HG03159 (cell line): ENCODE data around the gene MAN1B1.

Experiments
- ATAC-seq: cut with Tn5 transposase; IDR thresholded peaks from one replicate; pipeline ENCODE4 v1.9.1; 2021; ENCODE audit warnings: mild to moderate bottlenecking, moderate library complexity; ENCODE audit not compliant: unreplicated experiment

MAN1B1 gene

DNA sequence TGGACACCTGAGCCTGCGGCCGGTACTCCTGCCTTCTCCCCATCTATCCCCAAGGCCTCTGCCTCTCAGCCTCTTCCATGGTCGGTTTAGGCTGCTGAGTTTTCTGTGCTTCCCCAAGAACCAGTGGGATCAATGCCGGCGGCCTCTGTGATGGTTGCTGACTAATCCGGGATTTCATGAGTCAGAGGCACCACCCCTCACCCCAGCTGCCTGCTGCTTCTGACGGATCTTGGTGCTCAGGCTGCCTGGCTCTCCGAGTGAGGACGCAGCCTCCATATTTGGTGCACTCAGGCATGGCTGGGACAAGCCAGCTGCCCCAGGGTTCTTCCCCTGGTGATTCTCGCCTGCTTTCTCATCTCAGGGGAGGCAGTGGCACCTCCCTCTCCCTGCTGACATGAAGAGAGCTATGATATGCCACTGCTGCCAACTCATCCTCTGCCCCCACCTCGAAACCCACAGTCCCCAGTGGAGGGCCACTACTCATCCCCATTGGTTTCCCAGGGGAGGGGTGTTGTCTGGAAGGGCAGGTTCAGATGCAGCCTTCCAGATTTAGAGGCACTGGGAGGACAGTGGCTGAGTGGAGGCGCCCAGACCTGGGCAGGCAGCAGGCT, 3.3 kb upstream of the MAN1B1 start:
- ATAC-seq, result no peak

DNA sequence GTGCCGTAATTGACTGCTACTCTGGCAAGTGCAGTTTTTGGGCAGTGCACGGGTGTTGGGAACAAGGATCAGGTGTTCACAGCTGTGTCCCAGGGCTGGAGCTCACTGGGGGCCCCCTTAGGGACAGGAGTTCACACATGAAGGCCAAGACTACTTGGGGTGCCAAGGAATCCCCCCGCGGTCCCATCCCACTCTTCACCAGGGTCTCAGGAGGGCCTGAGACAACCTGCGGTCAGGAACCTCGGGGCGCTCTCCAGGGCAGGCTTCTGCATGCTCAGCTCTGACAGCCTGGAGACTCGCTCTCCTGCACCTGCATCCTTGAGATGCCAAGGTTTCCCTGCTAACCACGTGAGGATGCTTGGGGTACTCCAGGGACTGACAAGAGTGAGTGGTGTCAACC, 2.3 kb upstream of the MAN1B1 start:
- ATAC-seq, result no peak

DNA sequence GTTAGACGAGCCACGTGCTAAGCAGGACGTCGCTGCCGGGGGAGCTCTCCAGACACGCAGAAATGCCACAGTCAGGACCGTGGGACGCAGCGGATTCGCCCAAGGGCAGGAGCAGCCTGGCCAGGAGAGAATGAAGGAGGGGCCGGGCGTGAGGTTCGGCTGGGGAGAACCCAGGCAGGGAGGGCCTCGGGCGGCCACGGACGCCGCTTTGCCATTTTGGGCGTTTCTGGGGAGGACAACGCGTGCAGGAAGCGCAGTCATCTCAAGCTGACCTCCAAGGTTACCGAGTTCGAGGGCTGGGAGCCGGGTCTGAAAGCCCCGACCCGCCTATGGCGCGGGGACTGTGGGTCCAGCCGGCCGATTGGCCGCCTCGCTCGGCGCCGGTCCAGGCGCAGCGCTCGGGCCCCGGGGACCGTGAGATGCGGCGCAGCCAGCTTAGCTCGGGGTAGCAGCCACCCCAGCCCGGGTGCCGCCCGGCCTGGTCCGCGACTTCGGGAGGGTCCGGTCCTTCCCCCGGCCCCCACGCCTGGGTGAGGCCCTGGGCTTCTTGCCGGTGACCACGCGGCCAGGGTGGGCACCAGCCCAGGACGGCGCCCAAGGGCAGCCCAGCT, 760 bp upstream of the MAN1B1 start:
- no peak for ATAC-seq

DNA sequence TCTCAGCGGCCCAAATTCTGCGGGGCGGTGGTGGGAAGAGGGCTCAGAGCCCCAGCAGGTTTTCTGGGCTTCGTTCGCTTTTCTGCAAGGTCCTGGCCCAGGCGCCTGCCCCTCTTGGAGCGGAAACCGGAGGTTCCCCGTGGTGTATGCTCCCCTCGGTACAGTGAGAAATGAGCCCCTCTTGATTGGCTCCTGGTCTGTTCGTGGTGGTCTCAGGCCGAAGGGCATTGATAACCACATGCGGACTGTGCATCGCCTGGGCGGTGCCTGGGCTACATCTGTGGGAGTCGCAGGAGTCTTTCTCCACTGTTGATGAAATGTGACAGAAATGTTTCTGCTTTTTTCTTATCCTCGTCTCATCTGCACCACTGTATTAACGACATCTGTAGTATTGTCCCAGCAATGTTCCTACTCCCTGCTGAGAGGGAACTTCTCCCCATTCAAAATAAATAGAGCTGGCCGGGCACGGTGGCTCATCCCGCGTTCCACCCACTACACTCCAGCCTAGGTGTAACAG, 682 bp downstream of the MAN1B1 start:
- ATAC-seq, result no peak

DNA sequence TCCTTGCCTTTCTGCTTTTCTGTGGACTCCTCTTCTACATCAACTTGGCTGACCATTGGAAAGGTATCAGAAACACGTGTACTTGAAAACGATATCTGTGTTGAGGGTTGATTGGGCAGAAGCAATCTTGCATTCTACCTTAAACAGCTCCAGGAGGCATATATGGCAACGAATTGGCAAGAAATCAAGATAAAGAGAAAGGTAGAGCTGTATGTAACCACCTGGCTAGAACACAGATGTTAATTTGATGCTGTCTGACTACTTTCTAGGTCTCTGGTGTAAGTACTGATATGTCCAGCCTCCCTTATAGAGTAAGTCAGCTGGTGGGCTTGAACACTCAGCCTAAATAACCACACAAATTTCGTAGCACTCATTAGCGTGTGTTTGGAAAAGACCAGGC, 1.3 kb downstream of the MAN1B1 start:
- ATAC-seq, result no peak

DNA sequence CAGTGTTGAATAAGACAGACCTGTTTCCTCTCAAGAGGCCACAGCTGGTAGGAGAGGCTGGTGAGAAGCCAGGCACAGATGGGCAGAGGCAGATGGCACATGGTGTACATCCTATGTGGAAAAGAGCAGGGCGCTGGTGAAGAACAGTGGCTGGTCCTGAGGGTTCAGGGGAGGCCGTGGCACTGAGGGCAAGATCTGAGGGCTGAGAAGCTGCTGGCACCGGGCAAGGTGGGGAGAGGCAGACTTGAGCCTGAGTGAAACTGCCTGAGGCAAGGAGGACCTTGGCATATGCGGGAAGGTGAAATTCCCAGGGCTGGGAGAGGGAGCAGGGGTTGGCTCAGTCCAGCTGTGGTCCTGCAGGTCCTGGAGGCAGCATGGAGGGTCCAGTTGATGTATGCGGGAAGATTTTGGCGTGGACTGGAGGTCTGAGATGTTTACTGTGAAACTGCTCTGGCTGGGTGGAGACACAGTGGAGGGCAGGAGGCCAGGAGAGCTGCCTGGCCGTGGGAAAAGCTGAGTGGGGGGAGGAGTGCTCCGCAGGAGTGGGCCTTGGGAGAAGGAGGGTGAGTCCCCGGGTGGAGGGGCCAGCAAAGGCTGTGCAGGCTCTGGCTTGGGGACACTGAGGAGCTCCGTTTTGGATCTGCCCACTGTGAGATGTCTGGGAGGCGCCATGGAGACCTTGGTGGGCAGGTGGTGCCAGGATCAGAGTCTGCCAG, 2.6 kb downstream of the MAN1B1 start:
- no peak for ATAC-seq

DNA sequence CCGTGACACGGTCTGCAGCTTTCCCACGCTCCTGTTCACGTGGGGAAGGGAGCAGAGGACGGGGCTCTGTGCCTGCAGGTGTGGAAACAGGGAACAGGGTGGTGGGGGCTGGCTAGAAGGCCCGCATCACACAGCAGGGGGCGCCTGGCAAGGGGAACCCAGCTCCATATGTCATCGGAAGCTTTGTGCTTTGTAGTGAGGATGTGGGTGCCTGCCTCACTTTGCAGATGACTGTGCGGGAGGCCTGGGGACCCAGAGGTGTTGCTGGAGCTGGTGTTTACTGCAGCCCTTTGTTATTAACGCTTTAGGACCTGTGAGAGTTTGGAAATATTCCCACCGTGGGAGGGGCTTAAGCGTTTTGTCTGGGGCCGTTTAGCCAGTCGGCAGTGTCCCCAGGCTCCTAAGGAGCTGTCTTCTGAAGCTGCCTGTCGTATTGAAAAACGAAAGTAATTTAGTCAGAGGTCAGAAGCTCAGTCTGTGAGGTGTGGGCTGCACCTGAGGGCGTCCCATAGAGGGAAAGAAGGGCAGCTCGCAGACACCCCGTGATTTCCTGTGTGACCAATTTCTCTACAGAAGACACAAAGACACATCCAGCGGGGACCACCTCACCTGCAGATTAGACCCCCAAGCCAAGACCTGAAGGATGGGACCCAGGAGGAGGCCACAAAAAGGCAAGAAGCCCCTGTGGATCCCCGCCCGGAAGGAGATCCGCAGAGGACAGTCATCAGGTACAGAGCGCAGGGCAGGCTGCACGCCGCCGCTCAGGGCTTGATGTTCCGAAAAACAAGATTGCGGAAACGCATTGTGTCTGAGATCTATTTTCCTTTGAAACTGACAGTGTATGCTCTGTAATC, 9.1 kb downstream of the MAN1B1 start:
- ATAC-seq, result no peak

DNA sequence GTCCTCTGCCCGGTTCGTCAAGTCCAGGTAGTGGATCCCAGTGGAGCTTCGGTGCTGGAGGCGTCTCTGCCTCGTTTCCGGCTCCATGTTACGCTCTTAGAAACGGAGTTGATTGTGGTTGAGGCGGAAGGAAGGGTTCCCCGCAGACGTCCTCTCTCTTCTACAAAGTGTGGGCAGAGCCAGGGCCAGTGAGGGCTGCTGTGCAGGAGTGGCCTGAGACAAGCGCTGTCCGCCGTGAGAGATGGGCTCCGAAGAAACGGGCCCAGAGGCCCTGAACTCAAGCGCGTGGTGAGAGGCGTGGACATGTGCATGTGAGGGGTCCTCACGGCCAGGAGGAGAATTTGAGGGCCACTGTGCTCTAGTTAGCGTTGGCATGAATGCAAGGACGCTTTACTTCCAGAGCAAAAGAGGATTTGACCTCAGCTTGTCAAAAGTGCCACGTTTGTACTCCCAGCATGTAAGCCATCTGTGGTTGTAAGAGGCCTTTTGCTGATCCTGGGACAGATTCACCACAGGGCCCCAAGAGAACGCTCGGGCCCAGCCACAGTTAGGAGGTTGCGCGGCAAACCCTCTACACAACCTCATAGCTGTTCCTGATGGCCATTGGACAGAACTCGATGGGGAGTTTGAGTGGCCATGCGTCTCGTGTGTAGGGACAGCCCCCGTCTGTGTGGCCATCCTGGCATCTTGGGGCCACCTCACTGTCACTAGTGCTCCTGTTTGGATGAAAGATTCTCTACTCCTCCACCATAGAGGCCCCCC, 10.2 kb downstream of the MAN1B1 start:
- no peak for ATAC-seq

DNA sequence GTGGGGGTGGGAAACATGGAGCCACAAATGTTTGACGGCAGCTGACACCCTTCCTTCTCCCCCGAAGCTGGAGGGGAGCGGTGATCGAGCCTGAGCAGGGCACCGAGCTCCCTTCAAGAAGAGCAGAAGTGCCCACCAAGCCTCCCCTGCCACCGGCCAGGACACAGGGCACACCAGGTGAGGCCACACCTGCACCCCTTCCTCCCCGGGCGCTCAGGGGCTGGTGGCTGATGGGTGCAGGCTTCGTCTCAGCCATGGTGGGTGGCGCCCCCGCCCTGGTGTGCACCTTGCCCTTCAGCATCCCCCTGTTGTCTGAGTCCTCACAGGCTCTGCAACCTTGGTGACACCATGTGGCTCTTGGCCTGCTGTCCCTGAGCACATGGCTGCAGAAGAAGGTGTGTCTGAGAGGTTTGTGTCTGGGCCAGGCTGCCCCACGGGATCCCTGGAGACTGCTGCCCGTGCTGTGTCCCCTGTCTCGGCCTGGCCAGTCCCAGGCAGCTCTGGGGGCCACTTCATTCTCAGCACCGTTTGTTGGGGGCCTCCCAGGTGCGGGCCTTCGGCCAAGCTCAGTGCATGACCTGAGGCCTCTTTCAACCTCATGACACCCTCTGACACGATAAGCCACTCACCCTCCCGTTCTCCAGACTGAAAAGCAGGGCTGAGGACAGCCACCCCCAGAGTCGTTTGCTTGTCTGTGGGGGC, 11.1 kb downstream of the MAN1B1 start:
- no peak for ATAC-seq

DNA sequence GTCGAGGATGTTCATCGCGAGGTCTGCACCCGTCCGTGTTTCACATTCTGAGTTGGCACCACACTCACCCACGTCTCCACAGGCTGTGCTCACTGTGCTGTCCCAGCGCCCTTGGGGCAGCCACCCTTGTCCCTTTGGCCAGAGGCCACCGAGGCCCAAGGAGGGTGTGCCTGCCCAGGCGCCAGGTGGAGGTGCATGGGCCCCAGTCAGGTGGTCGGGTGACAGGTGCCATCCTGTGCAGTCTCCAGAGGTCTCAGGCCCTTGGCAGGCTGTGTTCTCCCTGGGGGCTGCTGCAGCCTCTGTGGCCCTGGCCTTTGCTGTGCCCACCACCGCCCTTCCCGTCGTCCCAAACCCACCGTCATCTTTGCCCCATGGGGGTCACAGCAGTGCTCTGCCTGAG, 12.4 kb downstream of the MAN1B1 start:
- ATAC-seq, result no peak

DNA sequence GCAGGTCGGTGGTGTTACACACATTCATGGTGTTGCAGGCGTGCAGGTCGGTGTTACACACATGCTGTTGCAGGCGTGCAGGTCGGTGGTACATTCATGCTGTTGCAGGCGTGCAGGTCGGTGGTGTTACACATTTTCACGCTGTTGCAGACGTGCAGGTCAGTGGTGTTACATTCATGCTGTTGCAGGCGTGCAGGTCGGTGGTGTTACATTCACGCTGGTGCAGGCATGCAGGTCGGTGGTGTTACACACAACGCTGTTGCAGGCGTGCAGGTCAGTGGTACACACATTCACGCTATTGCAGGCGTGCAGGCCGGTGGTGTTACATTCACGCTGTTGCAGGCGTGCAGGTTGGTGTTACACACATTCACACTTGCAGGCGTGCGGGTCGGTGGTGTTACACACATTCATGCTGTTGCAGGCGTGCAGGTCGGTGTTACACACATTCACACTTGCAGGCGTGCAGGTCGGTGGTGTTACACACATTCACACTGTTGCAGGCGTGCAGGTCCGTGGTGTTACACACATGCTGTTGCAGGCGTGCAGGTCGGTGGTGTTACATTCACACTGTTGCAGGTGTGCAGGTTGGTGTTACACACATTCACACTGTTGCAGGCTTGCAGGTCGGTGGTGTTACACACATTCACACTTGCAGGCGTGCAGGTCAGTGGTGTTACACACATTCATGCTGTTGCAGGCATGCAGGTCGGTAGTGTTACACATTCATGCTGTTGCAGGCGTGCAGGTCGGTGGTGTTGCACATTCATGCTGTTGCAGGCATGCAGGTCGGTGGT, 16.6 kb downstream of the MAN1B1 start:
- ATAC-seq, result no peak

DNA sequence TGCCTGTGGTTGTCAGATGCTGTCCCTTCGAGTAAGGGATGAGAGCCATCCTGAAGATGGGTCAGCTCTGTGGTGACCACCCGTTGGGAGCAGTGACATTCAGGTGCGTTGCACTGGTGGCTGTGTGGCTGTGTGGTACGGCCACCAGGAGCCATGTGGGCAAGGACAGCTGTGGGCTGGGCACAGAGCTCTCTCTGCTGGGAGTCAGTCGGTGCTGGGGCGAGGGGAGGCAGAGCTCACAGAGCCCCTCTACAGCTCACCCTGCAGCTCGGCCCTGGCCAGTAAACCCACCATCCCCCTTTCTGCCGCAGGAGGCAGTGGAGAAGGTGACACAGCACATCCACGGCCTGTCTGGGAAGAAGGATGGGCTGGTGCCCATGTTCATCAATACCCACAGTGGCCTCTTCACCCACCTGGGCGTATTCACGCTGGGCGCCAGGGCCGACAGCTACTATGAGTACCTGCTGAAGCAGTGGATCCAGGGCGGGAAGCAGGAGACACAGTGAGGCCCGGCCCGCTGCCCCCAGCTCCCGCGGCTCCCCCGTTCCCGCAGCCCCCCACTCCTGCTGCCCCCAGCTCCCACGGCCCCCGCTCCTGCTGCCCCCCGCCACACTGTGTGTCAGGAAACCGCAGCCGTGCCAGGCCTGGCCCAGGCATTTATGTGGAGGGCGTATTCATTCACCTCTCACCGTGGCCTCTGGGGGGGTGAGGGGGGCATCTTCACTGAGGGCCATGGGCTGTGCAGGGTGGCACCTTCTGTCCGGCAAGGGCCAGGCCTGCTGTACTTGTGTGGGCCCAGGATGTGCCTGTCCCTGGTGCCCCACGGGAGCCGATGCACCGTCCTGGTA, 19.3 kb downstream of the MAN1B1 start:
- ATAC-seq, result no peak

DNA sequence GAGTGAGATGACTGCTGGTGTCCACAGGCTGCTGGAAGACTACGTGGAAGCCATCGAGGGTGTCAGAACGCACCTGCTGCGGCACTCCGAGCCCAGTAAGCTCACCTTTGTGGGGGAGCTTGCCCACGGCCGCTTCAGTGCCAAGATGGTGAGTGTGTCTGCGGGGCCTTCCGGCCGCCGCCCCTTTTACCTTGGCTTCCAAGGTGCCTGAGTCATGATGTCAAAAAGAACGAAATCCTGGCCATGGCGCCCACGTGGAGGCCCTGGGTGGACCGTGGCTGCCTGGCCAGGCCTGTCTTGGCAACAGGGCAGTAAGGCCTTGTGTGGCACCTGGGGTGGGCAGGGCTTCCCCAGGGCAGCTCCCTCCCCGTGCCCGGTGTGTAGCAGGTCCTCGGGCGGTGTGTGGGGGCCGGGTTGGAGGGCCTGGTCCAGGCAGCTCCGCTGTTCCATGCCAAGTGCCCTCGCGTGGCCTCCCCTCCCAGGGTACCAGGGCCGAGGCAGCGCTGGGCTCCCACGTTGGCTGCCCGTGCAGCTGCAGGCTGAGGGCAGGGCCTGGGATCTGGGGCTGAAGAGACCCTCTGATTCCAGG, 20.0 kb downstream of the MAN1B1 start:
- no peak for ATAC-seq

DNA sequence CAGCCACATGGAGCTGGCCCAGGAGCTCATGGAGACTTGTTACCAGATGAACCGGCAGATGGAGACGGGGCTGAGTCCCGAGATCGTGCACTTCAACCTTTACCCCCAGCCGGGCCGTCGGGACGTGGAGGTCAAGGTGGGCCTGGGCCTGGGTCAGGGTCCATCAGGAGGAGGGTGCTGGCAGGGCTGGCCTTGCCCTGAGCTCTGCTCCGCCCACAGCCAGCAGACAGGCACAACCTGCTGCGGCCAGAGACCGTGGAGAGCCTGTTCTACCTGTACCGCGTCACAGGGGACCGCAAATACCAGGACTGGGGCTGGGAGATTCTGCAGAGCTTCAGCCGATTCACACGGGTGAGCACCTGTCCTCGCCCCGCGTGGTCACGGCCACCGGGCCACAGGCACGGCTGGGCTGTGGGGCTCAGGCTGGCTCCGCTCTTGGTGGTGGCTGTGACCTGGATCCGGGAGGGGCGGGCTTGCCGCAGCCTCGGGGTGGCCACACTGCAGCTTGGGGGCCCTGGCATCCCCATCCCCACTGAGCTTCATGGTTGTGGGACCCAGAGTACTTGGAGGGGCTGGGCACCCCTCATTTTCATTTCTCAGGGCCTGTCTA, 20.6 kb downstream of the MAN1B1 start:
- no peak for ATAC-seq

DNA sequence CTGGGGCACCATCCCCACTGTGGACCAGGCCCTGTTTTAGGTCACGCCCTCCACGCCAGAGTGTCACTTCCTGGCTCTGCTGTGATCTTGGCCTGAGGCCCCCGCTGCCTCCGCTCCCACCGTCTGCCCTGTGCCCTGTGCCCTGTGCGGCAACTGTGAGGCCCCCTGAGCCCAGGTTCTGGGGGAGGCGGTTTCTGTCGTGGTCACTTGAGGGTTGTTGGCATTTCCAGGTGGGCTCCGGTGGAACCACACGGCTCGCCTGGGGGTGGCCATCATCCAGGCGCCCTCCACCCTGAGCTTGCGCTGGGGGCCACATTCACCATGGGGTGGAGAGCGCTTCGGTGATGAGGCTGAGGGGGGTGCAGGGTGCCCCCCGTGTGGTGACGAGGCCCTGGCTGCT, 21.2 kb downstream of the MAN1B1 start:
- no peak for ATAC-seq

DNA sequence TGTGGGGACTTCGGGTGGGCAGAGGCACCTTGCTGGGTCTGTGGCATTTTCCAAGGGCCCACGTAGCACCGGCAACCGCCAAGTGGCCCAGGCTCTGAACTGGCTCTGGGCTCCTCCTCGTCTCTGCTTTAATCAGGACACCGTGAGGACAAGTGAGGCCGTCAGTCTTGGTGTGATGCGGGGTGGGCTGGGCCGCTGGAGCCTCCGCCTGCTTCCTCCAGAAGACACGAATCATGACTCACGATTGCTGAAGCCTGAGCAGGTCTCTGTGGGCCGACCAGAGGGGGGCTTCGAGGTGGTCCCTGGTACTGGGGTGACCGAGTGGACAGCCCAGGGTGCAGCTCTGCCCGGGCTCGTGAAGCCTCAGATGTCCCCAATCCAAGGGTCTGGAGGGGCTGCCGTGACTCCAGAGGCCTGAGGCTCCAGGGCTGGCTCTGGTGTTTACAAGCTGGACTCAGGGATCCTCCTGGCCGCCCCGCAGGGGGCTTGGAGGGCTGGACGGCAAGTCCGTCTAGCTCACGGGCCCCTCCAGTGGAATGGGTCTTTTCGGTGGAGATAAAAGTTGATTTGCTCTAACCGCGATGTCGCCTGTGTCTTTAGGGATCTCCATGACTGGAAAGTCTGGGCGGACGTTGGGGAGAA, 21.9 kb downstream of the MAN1B1 start:
- ATAC-seq, result no peak
